SK-N-SH treated with all-trans-retinoic acid at 6 μM for 48 hours (cell line): Measurements from ENCODE around the gene PTOV1.

Experiments used
- ATAC-seq: fragments of 200-7000 bp; cut with Tn5 transposase; 3 replicates; pipeline ENCODE4 v1.9.1; 2020; ENCODE audit warnings: mild to moderate bottlenecking, moderate library complexity
- ARNTL ChIP-seq: fragments of 450-650 bp; formaldehyde crosslinking; IDR thresholded peaks from 2 replicates; pipeline ENCODE4 v1.5.0; 2020; ENCODE audit warnings: low read depth, mild to moderate bottlenecking, moderate library complexity, borderline replicate concordance
- CREB5 ChIP-seq: fragments of 250-450 bp; sonication (Bioruptor Pico); IDR thresholded peaks from 2 replicates; pipeline ENCODE4 v1.5.1; 2020; ENCODE audit warnings: low read depth, mild to moderate bottlenecking, moderate library complexity
- CSDC2 ChIP-seq: fragments of 250-450 bp; sonication (Bioruptor Pico); IDR thresholded peaks from 2 replicates; pipeline ENCODE4 v1.5.0; 2020; ENCODE audit warnings: mild to moderate bottlenecking, moderate library complexity
- CSRNP3 ChIP-seq: fragments of 250-450 bp; sonication (Bioruptor Pico); IDR thresholded peaks from 2 replicates; pipeline ENCODE4 v1.5.1; 2021; ENCODE audit warnings: mild to moderate bottlenecking, moderate library complexity
- ESRRG ChIP-seq: fragments of 250-450 bp; sonication (Bioruptor Pico); IDR thresholded peaks from 2 replicates; pipeline ENCODE4 v1.6.1; 2021; ENCODE audit warnings: mild to moderate bottlenecking
- GLIS3 ChIP-seq: fragments of 250-450 bp; sonication (Bioruptor Pico); IDR thresholded peaks from 2 replicates; pipeline ENCODE4 v1.5.0; 2020; ENCODE audit warnings: mild to moderate bottlenecking, moderate library complexity
- ISL1 ChIP-seq: fragments of 250-450 bp; sonication (Bioruptor Pico); IDR thresholded peaks from 2 replicates; pipeline ENCODE4 v2.1.2; 2022; ENCODE audit warnings: mild to moderate bottlenecking, moderate library complexity
- PPARA ChIP-seq: fragments of 250-450 bp; sonication (Bioruptor Pico); IDR thresholded peaks from 2 replicates; pipeline ENCODE4 v1.5.0; 2020; ENCODE audit warnings: mild to moderate bottlenecking, borderline replicate concordance
- SNAI2 ChIP-seq: fragments of 250-450 bp; sonication (Bioruptor Pico); IDR thresholded peaks from 2 replicates; pipeline ENCODE4 v1.5.0; 2020; ENCODE audit warnings: mild to moderate bottlenecking, moderate library complexity
- TSHZ2 ChIP-seq: fragments of 250-450 bp; sonication (Bioruptor Pico); IDR thresholded peaks from 2 replicates; pipeline ENCODE4 v1.5.0; 2020; ENCODE audit warnings: mild to moderate bottlenecking, moderate library complexity
- ZC3H10 ChIP-seq: fragments of 250-450 bp; sonication (Bioruptor Pico); IDR thresholded peaks from 2 replicates; pipeline ENCODE4 v1.5.1; 2021; ENCODE audit warnings: mild to moderate bottlenecking, moderate library complexity
- ZNF565 ChIP-seq: fragments of 450-650 bp; formaldehyde crosslinking; conservative IDR thresholded peaks from 2 replicates; pipeline ENCODE4 v1.5.0; 2020; ENCODE audit warnings: low read depth, mild to moderate bottlenecking, moderate library complexity
- ZNF70 ChIP-seq: fragments of 450-650 bp; formaldehyde crosslinking; IDR thresholded peaks from 2 replicates; pipeline ENCODE4 v1.5.0; 2020; ENCODE audit warnings: mild to moderate bottlenecking, moderate library complexity
- ZNF8 ChIP-seq: fragments of 450-650 bp; formaldehyde crosslinking; IDR thresholded peaks from 2 replicates; pipeline ENCODE4 v1.5.0; 2020; ENCODE audit warnings: mild to moderate bottlenecking, moderate library complexity
- TF ChIP-seq, protein P1 (sequence below): fragments of 250-450 bp; sonication (Bioruptor Pico); IDR thresholded peaks from 2 replicates; pipeline ENCODE4 v1.8.0; 2020; ENCODE audit warnings: mild to moderate bottlenecking, moderate library complexity, borderline replicate concordance
- TF ChIP-seq, protein P2 (sequence below): fragments of 250-450 bp; sonication (Bioruptor Pico); IDR thresholded peaks from 2 replicates; pipeline ENCODE4 v1.8.0; 2021; ENCODE audit warnings: low read depth, mild to moderate bottlenecking, moderate library complexity, borderline replicate concordance

The PTOV1 gene

DNA sequence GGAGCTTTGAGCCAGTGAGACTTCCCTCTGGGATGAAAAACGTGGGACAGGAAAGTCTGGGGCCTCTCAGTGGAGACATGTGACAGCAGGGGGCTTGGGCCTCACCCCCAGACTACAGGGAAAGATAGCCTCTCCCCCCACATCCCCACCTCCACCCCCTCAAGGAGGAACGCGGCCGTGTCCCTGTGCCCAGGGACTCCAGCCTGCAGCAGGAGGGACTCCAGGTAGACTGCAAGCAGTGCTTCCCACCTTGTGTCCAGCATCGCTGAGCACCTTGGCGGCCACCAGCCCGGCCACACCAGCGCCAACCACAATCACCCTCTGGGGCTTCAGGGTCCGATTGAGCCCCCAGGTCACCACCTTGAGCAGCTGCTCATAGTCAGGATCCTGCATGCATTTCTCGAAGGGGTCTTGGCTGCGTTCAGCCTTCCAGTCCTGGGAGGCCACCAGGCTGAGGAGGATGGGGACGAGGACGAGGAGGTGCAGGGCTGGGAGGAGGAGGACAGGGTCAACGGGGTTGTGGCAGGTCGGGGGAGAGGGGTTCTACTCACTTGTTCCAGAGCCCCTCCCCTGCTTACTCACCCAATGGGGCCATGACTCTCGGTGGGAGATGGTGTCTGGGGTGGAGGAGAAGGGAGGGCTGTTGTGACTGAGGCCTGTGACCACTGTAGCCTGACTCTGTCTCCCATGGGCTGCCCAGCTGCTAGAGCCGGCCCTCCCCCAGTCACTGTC, 44.8 kb downstream of the PTOV1 start (continued):
- TF ChIP-seq, protein P1, sequence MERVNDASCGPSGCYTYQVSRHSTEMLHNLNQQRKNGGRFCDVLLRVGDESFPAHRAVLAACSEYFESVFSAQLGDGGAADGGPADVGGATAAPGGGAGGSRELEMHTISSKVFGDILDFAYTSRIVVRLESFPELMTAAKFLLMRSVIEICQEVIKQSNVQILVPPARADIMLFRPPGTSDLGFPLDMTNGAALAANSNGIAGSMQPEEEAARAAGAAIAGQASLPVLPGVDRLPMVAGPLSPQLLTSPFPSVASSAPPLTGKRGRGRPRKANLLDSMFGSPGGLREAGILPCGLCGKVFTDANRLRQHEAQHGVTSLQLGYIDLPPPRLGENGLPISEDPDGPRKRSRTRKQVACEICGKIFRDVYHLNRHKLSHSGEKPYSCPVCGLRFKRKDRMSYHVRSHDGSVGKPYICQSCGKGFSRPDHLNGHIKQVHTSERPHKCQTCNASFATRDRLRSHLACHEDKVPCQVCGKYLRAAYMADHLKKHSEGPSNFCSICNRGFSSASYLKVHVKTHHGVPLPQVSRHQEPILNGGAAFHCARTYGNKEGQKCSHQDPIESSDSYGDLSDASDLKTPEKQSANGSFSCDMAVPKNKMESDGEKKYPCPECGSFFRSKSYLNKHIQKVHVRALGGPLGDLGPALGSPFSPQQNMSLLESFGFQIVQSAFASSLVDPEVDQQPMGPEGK (CRISPR knock-in tag), result no peak
- TF ChIP-seq TSHZ2 (CRISPR knock-in tag) (no peak), PPARA (CRISPR knock-in tag) (no peak)

GRCh38 chr19:49896863-49897621, 46.1 kb downstream of the PTOV1 start, which contains the start of gene IL4I1:
IL4I1 (minus strand) TSS chr19:49896887; CDS start chr19:49896160, 727 bp downstream.
- TF ChIP-seq CSRNP3 (CRISPR knock-in tag), result no peak
- TF ChIP-seq ARNTL (CRISPR knock-in tag), result no peak
- TF ChIP-seq ZNF70 (CRISPR knock-in tag), result no peak
- TF ChIP-seq, protein P1 (CRISPR knock-in tag), result no peak
- TF ChIP-seq ZNF8 (CRISPR knock-in tag), result no peak
- ATAC-seq, result peak; percentile 35

DNA sequence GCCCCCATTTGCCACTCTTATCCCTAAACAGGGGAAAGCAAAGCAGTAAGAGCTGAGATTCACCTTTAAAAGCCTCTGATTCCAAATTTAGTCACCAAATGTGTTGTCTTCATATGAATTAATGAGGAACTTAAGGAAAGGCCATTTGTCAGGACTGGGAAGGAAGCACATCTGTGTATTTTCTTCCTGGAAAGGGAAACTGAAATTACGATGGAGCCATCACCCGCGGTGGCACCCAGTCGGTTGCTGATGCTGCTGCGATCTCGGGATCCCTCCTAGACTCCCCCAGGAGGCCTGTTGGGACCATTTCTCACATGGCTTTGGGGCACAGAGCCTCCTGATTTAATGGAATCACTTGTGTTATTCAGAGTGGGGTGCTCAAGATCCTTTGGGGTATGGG, 53.2 kb downstream of the PTOV1 start:
- TF ChIP-seq ARNTL (CRISPR knock-in tag) (no peak), ZNF8 (CRISPR knock-in tag) (no peak), CSDC2 (CRISPR knock-in tag) (no peak), ESRRG (CRISPR knock-in tag) (no peak), CREB5 (CRISPR knock-in tag) (no peak)
- no peak for ATAC-seq

DNA sequence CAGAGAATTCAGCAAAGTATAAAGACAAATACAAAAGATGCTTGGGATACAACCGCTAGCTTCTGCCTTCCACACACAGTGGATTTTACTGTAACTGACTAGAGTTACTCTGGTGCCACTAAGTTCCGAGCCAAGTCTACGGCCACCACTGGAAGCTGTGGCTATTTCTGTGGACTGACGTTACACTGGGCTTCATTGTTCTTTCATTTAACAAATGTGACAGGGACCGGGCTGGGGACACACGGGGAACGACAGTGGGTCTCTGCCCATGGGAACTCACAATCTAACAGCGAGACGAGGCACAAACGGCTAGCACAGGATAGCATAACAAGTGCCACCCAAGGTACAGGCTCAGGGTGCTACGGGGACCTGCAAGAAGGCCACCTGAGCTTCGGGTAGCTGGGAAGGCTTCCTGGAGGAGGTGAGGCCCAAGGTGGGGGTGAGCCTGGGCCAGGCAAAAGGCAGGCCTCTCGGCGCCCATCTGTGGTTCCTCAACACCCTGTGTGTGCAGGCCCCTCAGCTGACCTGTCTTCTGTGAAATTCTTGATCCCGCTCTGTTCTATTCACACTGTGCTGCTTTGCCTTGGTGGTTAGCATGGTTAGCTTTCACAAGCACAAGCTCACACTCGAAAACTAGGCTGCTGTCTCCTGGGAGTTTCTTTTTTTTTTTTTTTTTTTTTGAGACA, 56.1 kb downstream of the PTOV1 start:
- no peak for ATAC-seq
- TF ChIP-seq CREB5 (CRISPR knock-in tag) (no peak), PPARA (CRISPR knock-in tag) (no peak), ISL1 (CRISPR knock-in tag) (no peak), SNAI2 (CRISPR knock-in tag) (no peak), ZNF70 (CRISPR knock-in tag) (no peak), ZNF565 (CRISPR knock-in tag) (no peak), GLIS3 (CRISPR knock-in tag) (no peak), TSHZ2 (CRISPR knock-in tag) (no peak), ZC3H10 (no peak)
- TF ChIP-seq, protein P2, sequence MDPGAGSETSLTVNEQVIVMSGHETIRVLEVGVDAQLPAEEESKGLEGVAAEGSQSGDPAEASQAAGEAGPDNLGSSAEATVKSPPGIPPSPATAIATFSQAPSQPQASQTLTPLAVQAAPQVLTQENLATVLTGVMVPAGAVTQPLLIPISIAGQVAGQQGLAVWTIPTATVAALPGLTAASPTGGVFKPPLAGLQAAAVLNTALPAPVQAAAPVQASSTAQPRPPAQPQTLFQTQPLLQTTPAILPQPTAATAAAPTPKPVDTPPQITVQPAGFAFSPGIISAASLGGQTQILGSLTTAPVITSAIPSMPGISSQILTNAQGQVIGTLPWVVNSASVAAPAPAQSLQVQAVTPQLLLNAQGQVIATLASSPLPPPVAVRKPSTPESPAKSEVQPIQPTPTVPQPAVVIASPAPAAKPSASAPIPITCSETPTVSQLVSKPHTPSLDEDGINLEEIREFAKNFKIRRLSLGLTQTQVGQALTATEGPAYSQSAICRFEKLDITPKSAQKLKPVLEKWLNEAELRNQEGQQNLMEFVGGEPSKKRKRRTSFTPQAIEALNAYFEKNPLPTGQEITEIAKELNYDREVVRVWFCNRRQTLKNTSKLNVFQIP (CRISPR knock-in tag), result no peak
